SK-N-SH treated with all-trans-retinoic acid at 6 μM for 48 hours (cell line): Measurements from ENCODE around the gene ZBTB7A.

Source experiments
- CREB5 ChIP-seq: fragments of 250-450 bp; sonication (Bioruptor Pico); IDR thresholded peaks from 2 replicates; pipeline ENCODE4 v1.5.1; 2020; ENCODE audit warnings: low read depth, mild to moderate bottlenecking, moderate library complexity
- RARB ChIP-seq: fragments of 250-450 bp; sonication (Bioruptor Pico); IDR thresholded peaks from 2 replicates; pipeline ENCODE4 v1.8.0; 2021; ENCODE audit warnings: mild to moderate bottlenecking, moderate library complexity
- TCF4 ChIP-seq: fragments of 250-450 bp; sonication (Bioruptor Pico); IDR thresholded peaks from 2 replicates; pipeline ENCODE4 v1.8.0; 2021; ENCODE audit warnings: mild to moderate bottlenecking, moderate library complexity, borderline replicate concordance
- TOX ChIP-seq: fragments of 250-450 bp; sonication (Bioruptor Pico); IDR thresholded peaks from 2 replicates; pipeline ENCODE4 v1.8.0; 2021; ENCODE audit warnings: mild to moderate bottlenecking, moderate library complexity, borderline replicate concordance
- ZNF8 ChIP-seq: fragments of 450-650 bp; formaldehyde crosslinking; IDR thresholded peaks from 2 replicates; pipeline ENCODE4 v1.5.0; 2020; ENCODE audit warnings: mild to moderate bottlenecking, moderate library complexity

GRCh38 chr19:4058693-4059452, 7.8 kb downstream of the ZBTB7A start:
- no peak for TF ChIP-seq CREB5 (CRISPR knock-in tag)
- no peak for TF ChIP-seq TOX (CRISPR knock-in tag)
- TF ChIP-seq ZNF8 (CRISPR knock-in tag), result no peak
- TF ChIP-seq TCF4 (CRISPR knock-in tag), result no peak
- no peak for TF ChIP-seq RARB (CRISPR knock-in tag)
